GM12874 (cell line): ENCODE results near the gene NAT14.

Experiments
- CTCF ChIP-seq: IDR thresholded peaks from 2 replicates; pipeline ENCODE4 v1.5.1; 2011; ENCODE audit warnings: low read depth, mild to moderate bottlenecking, control low read depth, low read length, moderate library complexity; ENCODE audit not compliant: insufficient read depth

NAT14 gene

DNA sequence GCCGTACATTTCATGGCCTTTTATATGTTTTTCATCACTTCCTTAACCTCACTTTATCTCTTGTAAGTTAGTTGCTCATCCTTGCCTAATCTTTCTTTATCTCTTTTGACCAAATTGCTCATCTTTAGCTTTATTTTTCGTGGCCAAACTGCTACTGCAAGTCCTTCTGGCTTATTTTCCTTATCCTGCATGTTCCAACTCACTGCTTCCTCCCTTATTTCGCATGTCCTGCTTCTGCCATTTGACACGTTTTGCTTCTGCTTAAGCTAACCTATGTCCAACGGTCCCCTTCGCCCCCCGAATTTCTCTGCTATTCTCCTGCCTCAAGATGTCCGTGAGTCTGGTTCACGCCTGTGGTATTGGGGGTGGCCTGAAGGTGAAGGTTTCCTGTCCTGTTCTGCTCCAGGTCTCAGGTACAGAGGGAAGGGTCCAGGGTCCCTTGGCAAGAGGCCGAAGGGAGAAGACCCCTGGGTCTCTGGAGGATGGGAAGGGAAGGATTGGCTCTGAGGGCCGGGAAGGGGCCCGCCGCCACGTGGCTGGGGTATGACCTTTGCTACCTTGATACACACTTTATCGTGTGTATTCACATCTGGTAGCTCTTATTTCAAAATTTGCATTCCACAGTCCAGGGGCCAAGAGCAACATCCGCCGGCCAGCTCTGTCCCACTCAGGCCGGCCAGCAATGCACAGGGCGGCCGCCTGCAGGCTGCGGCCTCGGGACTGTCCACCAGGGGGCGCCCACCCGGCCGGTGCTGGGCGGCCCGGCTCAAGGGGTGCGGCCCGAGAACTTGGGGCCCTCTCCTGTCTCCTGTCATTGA lies 17.5 kb upstream of the NAT14 start:
- TF ChIP-seq CTCF, result peak; percentile 99

GRCh38 chr19:55468054-55468393 lies 17.0 kb upstream of the NAT14 start:
- no peak for TF ChIP-seq CTCF

DNA sequence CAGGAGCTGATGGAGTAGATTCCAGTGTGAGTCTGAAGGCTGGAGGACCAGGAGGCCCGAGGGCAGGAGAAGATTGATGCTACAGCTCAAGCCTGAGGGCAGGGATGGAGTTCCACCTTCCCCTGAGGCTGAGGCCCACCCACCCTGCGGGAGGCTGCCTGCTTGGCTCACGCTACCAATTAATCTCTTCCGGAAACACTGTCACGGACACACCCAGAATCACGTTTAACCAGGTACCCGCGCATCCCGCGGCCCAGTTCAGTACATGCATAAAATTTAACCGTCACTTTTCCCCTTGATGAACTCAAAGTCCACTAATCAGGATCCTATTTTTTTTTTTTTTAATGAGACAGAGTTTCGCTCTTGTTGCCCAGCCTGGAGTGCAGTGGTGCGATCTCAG lies 13.7 kb upstream of the NAT14 start:
- no peak for TF ChIP-seq CTCF

DNA sequence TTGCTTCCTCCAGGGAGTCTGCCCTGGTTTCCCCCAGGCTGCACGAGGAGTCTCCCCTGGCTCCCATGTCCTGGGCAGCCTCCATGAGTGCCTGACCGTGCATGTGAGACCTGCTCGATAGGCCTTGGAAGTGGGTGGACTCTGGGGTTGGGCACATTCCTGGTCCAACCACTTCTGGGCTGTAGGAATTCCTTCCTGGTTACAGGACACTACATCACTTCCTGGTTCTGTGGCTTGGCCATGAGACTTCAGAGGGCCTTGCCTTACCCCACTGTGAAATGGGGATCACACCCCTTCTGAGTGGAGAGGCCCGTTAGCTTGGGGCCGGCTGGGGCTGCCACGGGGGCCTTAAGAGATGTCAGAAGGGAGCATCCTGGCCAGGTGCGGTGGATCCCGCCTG lies 12.5 kb upstream of the NAT14 start:
- TF ChIP-seq CTCF, result no peak

- no peak for TF ChIP-seq CTCF
Measured at GRCh38 chr19:55473225-55474012, 11.6 kb upstream of the NAT14 start.

DNA sequence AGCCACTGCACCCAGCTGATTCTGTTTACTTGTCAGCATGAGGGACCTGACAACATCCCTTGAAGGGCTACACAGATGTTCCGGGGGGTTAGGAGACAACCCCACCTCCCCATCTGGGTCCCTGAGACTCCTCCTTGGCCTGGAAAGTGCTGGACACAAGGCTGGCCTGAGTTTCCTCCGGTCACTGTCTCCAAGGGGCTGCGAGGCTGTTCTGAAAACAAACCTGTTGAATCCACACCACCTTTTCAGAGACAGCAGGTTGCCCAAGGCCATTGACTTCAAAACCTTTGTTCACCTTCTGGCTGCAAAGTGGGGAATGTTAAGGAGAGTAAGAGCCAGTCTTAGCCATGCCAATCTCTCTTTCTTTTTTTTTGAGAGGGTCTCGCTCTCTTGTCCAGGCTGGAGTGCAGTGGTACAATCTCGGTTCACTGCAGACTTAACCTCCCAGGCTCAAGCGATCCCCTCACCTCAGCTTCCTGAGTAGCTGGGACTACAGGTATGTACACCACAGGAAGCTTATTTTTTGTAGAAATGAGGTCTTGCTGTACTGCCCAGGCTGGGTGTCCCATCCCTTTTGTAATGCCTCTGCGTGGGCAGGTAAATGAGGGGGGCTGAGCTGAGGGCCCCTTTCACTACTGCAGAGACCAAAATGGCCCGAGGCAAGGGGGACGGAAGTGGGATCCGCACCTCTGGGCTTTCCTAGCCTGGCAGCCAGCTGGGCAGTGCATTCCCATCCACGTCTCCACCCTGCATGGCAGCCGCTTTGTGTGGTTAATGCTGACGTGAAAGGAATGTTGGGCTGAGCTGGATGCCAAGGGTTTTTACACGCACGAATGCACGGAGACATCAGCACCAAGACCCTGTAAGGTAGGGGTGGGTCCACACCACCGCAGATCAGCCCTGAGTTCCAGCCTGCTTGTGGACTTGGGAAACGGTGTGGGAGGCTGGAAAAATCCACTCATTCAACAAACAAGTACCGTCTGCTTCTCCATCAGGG lies 10.4 kb upstream of the NAT14 start:
- TF ChIP-seq CTCF, result no peak
